Measurements from ENCODE around the gene ATP1A1. TPM values are rescaled to one million over a fixed set of nuclear protein-coding genes. Genes with fewer than 3 reads are reported as not detected.
A peak's percentile ranks its signal among the peaks of the same experiment; 100 is the strongest.

ATP1A1 gene
- total RNA-seq, 1 experiment from 2014 or later = 50.9 TPM

- DNase-seq (ENCODE audit: low spot score) = no peak
Observed at GRCh38 chr1:116414364-116414763, 41.3 kb downstream of the ATP1A1 start.

DNA sequence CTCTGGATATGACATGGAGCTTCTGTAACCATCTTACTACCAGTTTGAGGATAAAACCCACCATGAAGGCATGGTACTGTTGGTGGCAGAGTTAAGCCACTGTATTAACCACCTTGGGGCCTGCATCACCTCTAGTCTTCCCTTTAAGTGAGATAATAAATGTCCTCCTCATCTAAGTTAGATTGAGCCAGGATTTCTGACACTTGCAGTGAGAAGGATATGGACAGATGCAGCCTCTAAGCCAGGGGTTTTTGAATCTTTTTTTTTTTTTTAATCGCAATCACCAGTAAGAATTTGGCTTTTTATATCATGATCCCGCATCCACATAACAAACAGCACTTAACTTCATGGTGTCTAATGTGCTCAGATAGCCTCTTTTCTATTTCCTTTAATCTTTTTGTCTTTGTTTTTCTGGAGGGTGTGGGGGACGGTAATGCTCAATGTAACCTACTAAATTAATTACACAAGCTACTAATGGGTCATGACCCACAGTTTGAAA is 42.2 kb downstream of the ATP1A1 start:
- no peak for DNase-seq (ENCODE audit: low spot score)

DNA sequence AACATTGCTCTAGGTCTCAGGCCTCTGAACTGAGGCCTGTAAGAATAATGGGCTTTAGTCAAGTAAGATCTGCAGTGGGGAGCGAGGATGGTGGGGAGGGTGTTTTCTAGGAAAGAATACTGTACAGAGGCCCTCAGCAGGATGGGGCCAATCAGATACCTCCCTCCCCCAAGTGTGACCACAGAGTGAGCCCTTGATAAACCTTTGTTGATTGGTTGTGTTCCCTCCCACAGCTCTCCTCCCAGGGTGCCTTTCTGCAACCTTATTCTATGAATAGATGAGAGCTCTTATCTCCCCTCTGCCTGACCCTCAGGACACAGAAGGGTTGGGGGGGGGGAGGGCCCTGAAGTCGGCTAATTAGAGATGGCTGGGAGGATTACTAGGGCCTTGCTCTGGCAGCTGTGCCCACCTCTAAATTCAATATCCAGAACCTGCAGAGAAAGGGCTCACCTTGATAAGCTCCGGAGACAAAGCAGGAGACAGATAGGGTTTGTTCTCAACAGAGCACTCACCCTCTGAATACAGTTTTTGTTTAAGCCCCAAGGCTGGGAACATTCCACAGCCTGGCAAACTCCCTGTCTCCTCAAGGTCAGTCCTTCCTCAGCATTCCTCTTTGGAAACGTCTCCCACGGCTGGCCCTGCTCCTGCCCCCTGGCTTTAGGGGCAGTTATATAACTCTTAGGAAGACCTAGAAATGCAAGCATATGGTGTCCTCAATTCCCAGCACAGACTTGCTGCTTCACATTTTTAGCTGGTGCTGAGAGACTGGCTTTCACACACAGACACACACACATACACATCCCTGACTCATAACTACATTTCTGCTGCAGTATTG is 42.9 kb downstream of the ATP1A1 start:
- no peak for DNase-seq (ENCODE audit: low spot score)

- DNase-seq (ENCODE audit: low spot score) = no peak
Observed at GRCh38 chr1:116416854-116417513, 43.9 kb downstream of the ATP1A1 start.

- DNase-seq (ENCODE audit: low spot score) = no peak
Observed at GRCh38 chr1:116417678-116418077, 44.6 kb downstream of the ATP1A1 start.

- peak; percentile 37 for DNase-seq (ENCODE audit: low spot score)
Observed at GRCh38 chr1:116418091-116418830, 45.2 kb downstream of the ATP1A1 start.

GRCh38 chr1:116420417-116421200 is 47.6 kb downstream of the ATP1A1 start:
- no peak for DNase-seq (ENCODE audit: low spot score)

GRCh38 chr1:116424438-116424837 is 51.4 kb downstream of the ATP1A1 start:
- no peak for DNase-seq (ENCODE audit: low spot score)

DNA sequence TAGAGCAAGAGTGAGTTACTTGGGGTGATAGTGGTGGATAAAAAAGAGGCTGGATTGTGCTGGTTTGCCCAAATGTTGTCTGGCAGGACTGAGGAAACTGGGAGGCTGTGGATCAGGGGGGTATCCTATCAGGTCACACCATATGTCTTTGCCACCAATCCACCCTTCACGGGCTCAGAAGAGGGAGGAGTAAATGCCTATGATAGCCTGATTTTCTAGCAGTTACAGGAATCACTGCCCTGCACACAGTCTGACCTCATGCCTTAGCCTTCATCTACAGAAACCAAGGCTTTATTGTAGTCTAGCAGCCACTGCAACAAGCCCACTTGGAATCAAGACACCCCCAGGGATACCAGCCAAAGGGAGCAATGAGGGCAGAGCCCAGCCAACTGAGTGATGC is 51.8 kb downstream of the ATP1A1 start:
- DNase-seq (ENCODE audit: low spot score) = no peak

- DNase-seq (ENCODE audit: low spot score) = no peak
Observed at GRCh38 chr1:116425987-116426386, 52.9 kb downstream of the ATP1A1 start.

DNA sequence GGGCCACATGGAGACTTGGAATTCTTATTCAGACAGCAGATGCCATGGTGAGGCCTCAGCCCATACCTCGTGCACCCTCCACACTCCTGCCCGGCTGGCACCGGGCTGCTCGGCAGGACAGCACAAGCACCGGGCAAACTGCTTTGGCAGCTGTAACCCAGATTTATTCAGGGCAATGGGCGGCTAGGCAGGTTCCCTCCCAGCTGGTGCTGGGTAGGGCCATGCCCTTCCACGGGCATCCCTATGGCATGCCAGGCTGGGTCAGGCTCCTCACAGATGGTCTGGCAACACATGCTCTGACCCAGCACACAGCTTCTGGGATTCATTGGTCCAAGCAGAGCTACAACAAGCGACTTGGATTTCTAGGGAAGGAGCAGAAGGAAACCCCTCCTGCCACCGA is 53.4 kb downstream of the ATP1A1 start:
- DNase-seq (ENCODE audit: low spot score) = no peak

DNA sequence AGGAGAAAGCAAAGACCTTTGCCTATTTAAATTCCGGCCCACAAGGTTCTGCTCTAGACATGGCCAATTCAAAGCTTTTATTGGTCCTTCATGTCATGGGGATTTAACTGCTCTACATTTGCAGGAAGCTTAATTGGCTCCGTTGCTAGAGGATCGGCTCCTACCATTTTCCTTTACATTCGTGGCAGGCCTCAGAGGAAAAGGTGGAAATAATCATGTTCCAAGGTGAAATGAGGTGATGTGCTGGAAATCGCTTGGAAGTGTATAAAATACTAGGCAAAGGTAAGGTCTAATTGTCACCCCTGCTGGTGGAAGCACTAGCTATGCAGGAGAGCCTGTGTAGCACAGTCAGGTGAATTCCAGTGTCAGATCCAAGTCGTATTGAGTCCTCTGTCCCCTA is 55.5 kb downstream of the ATP1A1 start:
- no peak for DNase-seq (ENCODE audit: low spot score)

DNA sequence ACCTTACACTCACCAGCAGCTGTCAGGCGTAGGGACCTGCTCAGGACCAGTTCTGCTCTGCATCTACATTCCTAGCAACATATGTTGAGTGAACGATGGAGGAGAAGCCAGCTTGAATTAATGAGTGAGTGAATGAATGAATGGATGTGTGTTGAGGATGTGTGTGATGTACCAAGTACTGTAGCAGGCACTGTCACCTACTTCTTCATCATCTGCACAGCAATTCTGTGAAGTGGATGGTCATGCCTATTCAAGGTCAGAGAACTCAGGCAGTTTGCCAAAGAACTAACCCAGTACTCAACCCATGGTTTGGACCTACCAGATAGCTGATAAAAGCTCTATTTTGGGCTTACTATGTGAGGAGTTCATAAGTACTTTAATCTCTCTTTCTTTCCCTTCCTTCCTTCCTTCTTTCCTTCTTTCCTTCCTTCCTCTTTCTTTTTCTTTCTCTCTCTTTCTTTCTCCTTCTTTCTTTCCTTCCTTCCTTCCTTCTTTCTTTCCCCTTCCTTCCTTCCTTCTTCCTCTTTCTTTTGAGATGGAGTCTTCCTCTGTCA is 56.9 kb downstream of the ATP1A1 start:
- DNase-seq (ENCODE audit: low spot score) = no peak

- DNase-seq (ENCODE audit: low spot score) = no peak
Observed at GRCh38 chr1:116431870-116432500, 58.9 kb downstream of the ATP1A1 start.

GRCh38 chr1:116432655-116433265 is 59.7 kb downstream of the ATP1A1 start:
- DNase-seq (ENCODE audit: low spot score) = no peak

DNA sequence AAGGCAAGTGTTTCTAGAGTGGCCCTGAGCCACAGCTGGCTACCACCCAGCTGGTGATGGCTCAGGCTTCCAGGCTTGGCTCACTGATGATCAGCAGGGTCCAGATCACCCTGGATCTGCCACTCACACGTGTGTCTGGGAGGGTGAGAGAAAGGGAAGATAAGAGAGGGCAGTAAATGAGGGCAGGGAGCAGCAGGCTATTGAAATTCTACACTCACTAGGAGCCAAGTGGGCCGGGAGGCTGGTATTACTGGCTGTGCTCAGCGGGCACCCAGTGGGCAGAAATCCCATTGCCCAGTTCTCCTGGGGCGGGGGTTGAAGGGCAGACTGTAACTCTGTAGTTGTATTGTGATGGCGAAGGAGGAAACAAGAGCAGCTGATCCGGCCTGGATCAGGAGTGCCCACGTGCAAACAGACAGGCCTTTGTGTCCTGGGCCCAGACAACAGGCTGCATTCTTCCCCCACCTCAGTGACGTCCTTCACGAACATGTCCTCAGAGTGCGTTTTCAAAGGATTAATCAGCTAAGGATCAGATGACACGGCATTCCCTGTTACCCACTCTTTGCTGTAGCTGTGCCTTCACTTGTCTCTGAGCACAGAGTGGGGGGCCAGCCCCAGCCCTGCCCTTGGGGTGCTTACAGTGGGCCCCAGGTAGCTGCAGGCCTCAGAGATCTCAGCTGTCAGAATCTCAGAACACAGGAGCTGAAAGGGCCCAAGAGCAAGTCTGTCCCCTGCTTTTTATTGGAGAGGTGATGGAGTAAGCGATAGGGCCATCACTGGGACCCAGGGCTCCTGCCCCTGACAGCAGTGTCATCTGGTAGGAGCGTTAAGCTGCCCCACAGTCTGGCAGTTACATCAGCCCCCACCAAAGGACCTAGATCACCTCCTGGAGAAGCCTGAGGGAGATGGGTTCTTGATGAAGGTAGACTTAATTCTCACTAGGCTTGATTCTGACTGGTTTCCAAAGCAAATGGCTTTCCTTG is 60.5 kb downstream of the ATP1A1 start:
- no peak for DNase-seq (ENCODE audit: low spot score)

GRCh38 chr1:116434849-116435248 is 61.8 kb downstream of the ATP1A1 start:
- DNase-seq (ENCODE audit: low spot score) = no peak

GRCh38 chr1:116435806-116436610 is 63.0 kb downstream of the ATP1A1 start:
- DNase-seq (ENCODE audit: low spot score) = no peak
